GM21447 (cell line): ENCODE data around the gene CEP70.

ENCODE experiments used
- ATAC-seq: cut with Tn5 transposase; IDR thresholded peaks from one replicate; pipeline ENCODE4 v1.9.1; 2021; ENCODE audit not compliant: unreplicated experiment

CEP70 gene

GRCh38 chr3:138472141-138472825 is 121.8 kb downstream of the CEP70 start:
- no peak for ATAC-seq

DNA sequence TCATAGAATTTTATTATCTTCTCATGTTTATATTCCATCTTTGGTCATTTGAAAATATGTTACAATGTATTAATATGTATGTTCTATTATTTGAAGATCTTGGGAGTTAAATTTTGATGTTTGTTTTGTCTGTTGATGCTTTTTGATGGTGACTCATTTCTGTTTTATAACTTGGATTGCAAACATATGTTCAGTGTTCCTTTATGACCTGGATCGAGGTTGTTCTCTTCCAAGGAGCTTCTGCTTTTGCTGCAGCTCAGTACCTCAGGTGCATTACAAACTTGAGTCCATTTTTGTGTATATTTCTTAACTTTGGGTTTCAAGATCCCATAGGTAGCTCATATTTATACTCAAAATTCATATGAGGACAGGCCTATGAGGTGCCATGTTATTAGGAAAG is 122.6 kb downstream of the CEP70 start:
- ATAC-seq = no peak

- no peak for ATAC-seq
Measured at GRCh38 chr3:138470687-138471086, 123.4 kb downstream of the CEP70 start.

DNA sequence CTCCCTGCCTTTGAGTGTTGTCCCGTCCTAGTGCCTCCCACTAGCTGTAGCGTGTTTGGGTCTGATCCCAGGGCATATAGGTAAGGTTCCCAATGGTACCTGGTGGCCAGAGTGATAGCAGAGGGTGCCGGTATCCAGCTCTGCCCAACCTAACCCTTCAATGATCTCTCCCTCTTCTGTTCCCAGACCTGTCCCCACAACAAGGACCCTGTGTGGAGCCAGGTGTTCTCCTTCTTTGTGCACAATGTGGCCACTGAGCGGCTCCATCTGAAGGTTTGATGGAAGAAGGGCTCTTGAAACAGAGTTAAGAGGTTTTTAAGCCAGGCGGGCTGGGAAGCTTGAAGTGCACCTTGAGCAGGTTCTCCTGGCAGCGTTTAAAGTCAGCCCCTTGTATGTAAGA is 124.2 kb downstream of the CEP70 start:
- ATAC-seq = no peak

DNA sequence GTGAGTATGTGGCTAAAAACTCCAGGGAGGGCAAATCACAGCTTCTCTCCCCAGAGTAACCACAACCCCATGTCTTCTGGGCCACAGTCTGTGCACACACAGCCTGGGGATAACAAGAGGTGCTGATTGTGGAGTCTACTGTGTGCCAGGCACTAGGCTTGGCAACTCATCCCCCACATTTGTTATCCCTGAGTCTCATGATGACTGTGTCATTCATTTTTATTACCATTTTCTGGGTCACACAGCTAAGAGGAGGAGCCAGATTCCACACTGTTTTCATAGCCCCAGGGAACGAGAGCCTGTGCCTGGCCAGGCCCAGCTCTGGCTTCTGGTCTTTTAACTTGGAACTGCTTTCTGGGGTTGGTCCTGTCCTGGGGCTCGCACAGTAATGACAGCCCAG is 125.2 kb downstream of the CEP70 start:
- no peak for ATAC-seq

DNA sequence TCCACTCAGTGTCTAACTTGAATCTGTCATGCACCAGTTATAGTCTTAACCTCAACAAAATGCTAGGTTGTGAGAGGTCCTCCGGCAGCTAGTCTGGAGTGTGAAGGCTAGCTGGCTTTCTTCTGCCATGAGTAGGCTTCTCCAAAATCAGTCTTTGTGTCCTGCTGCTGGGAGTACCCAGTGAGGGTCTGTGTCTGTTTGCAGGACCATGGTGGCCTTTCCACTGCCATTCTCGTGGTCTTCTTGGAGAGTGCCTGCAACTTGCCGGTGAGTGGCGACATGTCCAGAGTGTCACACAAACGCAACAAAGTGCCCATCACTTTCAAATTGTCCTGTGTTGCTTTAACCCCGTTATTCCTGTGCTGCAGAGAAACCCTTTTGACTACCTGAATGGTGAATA is 125.6 kb downstream of the CEP70 start:
- no peak for ATAC-seq

GRCh38 chr3:138467931-138468330 is 126.1 kb downstream of the CEP70 start:
- ATAC-seq = no peak

DNA sequence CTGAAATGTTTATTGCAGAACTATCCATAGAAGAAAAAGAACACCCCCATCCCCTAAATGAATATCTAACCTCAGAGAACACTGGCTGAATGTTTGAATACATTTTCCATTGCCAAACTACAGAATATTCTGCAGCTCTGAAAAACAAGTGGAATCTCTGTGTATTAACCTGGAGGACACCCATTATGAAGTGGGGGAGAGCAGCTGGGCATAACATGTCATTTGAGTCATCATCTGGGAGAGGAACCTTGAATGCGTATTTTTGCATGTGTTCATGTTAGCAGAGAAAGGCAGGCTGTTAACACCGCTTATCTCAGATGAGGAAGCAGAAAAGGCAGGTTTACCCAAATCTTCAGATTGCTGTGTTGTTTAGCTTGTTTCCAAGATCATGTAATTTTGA is 128.1 kb downstream of the CEP70 start:
- ATAC-seq = no peak

- ATAC-seq = no peak
Measured at GRCh38 chr3:138465451-138465850, 128.6 kb downstream of the CEP70 start.

GRCh38 chr3:138464491-138464860 is 129.6 kb downstream of the CEP70 start:
- no peak for ATAC-seq

DNA sequence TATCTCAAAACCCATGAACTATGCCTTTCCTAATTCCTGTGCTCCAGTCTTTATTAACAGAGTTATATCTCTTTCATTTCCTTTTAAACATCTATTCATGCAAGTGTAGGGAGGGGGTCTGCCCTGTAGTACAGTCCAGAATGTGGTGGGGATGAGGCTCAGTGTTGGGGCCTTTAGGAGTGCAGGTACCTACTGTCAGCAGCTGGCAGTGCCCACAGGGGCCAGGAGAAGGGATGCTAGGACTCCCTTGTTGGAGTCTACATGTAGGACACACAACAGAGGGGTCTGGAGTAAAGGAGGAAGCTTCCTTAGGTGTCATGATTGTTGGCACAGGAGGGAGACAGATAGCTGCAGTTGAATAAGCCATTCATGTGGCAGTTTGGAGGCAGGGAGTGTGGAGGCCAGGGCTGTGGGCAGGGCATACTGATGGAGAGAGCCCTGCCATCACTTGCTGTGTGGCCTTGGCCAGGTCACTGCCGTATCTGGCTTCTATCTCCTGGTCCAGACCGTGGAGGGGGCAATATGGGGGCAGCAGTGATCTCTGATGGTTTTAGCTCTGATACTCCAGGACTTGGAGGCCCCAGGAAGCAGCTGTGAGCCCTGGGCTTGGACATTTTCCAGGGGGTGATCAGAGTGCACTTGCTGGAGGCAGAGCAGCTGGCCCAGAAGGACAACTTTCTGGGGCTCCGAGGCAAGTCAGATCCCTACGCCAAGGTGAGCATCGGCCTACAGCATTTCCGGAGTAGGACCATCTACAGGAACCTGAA is 130.2 kb downstream of the CEP70 start:
- ATAC-seq = no peak

DNA sequence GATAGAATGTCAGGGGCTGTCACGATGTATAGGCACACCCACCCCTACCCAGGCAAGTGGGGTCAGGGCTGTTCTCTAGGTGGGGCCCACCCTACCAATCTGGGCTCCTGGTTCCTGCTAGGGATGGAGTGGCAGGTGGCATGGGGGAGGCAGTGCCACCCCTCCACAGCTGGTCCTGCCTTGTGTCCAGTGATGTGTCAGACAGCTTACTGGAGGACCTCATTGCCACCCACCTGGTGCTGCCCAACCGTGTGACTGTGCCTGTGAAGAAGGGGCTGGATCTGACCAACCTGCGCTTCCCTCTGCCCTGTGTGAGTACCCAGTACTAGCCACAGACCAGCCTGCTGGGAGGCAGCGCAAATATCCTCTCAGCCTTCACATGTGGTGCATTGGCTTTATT is 132.2 kb downstream of the CEP70 start:
- ATAC-seq = no peak

DNA sequence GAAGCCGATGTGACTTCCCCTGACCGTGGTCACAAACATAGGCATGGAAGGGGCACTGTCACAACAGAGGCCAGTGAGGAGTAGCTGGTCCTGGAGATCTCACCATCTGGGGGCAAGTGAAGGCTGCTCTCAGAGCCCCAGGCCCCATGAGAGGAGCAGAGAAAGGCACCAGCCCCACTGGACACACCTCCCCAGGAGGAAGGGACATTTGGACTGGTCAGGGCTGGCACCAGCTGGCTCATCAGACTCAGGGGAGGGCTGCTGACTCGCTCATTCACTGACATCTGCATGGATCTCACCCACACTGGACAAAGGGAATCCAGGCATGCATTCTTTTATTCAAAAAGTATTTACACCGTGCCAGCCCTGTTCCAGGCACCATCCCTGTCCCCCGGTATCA is 132.8 kb downstream of the CEP70 start:
- ATAC-seq = no peak

GRCh38 chr3:138460536-138461205 is 133.4 kb downstream of the CEP70 start:
- ATAC-seq = no peak

DNA sequence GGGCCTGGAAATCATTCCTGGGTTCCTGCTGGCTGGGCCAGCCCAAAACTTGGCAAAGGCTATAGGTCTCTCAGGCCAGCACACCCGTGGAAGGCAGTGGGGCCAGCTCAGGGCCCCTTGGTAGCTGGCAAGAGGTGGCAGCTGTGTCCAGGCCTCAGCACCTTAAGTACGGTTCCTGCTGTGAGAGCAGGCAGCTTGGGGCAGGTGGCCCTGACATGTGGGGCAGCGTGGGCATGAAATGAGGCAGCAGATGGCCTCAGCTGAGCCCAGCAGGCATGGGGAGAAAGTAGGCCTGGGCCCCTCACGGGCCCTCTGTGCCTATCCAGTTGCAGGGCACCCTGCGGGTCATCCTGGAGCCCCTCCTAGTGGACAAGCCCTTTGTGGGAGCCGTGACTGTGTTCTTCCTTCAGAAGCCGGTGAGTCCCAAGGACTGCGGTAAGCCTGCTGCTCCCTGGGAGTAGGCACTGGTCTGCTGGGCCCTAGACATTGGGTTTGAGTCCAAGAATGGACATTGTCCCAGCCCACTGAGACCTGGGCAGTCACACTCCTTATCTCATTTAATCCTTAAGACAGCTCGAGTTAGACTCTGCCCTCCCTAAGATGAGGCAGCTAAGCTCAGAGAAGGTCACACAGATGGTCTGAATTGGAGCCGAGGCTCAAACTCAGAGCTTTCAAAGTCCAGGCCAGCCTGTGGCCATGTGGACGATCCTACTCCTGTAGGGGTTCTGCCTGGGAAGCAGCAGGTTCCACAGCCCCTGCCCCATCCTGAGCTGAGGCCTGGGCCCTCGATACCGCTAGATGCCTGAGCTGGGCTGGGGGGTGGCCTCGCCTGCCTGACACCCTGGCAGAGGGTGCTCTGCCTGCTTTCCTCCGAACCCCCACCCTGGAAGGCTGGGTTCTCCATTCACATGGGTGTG is 134.2 kb downstream of the CEP70 start:
- no peak for ATAC-seq

DNA sequence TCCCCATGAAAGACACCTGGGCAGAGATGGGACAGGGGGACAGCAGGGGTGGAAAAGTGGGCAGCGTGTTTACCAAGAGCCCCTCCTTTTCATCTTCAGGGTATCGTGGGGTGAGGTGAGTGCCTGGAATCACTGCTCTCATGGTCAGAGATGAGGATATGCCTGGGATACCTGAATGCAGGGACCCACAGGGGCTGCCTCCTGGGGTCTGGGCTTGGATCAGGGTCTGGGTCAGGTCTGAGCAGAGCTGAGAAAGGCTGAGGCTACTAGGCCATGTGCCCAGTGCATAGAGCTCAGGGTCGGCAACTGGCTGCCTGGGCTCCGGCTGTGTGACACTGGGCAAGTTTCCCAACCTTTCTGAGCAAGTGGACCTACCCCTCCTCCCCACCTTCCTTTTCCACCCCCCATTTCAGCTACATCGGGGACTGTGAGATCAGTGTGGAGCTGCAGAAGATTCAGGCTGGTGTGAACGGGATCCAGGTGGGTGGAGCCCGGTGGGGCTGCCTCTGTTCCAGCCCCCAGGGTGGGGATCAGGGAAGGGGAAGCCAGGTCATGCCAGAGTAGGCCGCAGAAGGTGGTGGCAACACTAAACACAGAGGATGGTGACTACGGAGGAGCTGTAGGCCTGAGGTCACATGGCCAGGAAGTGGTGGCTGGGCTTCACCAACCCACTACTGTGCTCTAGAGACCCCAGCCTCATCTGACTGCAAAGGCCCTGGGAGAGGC is 135.1 kb downstream of the CEP70 start:
- no peak for ATAC-seq

DNA sequence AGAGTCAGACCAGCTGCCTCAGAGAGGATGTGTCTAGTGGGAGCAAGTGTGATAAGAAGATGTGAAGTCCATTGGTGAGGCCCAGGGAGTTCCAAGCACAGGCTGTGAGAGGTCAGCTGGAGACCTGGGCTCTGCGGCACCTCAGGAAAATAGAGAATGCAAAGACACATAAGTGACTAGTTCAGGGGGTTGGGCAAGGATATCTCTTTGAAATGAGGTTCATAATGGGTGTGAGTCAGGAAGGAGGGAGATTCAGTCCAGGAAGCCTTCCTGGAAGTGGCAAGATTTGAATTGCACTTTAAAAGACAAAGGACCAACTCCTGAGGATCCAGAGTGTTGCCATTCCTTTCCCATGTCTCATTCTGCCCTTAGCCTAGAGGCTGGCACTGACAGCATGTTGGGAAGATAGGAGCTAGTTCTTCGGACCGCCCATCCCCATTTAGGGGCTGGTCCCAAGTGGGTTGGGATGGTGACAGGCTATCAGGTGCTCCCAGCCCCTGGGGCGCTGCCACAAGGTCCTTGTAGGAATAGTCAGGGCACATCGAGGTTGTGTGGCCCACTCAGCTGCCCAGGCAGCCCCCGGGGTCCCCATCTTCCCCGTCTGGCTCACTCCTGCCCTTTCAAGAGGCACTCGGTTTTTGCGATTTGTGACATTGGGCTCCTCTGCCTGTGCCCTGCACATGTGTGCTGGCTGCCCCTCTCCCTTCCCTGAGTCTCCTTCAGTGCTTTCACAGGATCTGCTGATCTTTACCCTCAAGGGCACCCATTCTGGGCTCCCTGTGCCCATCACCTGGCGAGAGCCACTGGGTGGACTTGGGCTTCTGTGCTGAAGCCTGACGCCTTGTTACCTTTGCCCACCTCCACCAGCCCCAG is 136.0 kb downstream of the CEP70 start:
- no peak for ATAC-seq

DNA sequence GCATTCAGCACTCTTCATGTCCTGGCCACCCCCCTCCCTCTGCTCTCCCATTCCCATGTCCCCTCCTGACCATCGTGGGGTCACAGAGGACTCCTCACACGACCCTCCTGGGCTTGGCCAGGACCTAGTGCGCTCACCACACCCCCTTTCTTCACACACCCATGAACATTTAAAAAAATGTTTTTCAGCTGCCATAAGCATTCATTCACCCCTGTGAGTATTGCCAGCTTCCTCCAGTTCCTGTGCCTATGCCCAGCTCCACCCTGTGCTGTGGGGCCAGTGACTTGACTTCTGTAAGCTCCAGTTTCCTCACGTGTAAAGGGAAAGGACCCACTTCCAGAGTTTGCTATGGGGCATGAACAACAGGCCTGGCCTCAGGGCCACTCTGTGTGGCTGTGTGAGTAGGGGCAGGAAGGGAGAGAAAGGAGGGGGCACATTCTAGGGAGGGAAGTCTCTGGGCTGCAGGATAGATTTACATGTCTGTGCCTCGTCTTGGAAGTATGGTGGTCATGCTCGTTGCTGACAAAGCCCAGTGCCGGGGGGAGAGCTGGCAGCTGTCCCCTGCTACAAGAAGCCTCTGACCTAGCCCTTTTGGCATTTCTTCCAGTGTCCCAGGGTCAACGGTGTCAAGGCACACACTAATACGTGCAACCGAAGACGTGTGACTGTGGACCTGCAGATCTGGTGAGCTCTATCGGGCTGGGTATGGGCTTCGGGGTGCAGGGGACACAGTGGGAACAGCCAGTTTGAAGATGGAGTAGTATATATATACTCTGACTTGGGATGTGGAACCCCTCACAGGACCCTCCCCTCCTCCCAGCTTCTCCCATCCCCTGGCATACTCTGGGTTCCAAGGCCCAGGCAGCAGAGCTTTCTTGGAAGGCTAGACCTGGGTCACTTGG is 136.8 kb downstream of the CEP70 start:
- ATAC-seq = no peak
